Endothelial cell of umbilical vein (primary cell): ENCODE results near the gene ZNF488. TPM values are rescaled to one million over a fixed set of nuclear protein-coding genes. Genes with fewer than 3 reads are reported as not detected.

Experiments used
- BruUV-seq: library from RNA; stranded (reverse); fragments of 400-500 nt; replicated peaks from 2 replicates; lab custom pipeline; 2021; lab: Mats Ljungman, UMichigan
- CTCF ChIA-PET: fragments of 300-600, 350-600 bp; sonication (Branson Sonifier 250); formaldehyde crosslinking; loops from one replicate; lab custom pipeline; 2021; ENCODE audit warnings: antibody characterized with exemption, inconsistent platforms; lab: Charles Lee
- POLR2A ChIA-PET: fragments of 300-600, 350-600 bp; sonication (Branson Sonifier 250); formaldehyde crosslinking; loops from one replicate; lab custom pipeline; 2021; ENCODE audit warnings: antibody characterized with exemption, inconsistent platforms; lab: Charles Lee
- DNase-seq: peaks from one replicate; pipeline ENCODE4 v3.0.0-alpha.2; 2011; ENCODE audit warnings: low read depth, low spot score
- FAIRE-seq: peaks from 2 replicates; lab custom pipeline; 2011; peaks lifted over from hg19 to GRCh38; lab: Jason Lieb, UNC
- H2AFZ ChIP-seq: 2 replicates; pipeline ENCODE4 v1.6.0; 2012; ENCODE audit warnings: low read depth, low read length, control low read depth, inconsistent platforms
- H3K27ac ChIP-seq: 2 replicates; pipeline ENCODE4 v1.5.1; 2011; ENCODE audit warnings: low read depth, mild to moderate bottlenecking, control low read depth, low read length, moderate library complexity; ENCODE audit not compliant: insufficient read depth
- H3K27me3 ChIP-seq, 2 experiments: 2 replicates each; pipeline versions ENCODE4 v1.6.0 to v1.6.1; 2011; ENCODE audit warnings: low read length in 2 of 2, mixed read lengths in 1 of 2; ENCODE audit not compliant: control insufficient read depth in 2 of 2, insufficient read depth in 2 of 2
- H3K36me3 ChIP-seq, 2 experiments: 2 replicates in 1 of 2; 3 replicates in 1 of 2; pipeline ENCODE4 v1.5.1; 2011; ENCODE audit warnings: low read length in 2 of 2, mild to moderate bottlenecking in 1 of 2, moderate library complexity in 1 of 2; ENCODE audit not compliant: control insufficient read depth in 2 of 2, insufficient read depth in 2 of 2; ENCODE audit errors: extremely low read depth in 1 of 2
- H3K4me1 ChIP-seq: 3 replicates; pipeline ENCODE4 v1.5.1; 2011; ENCODE audit warnings: mild to moderate bottlenecking, low read length; ENCODE audit not compliant: control insufficient read depth, insufficient read depth; ENCODE audit errors: extremely low read depth
- H3K4me2 ChIP-seq: 2 replicates; pipeline ENCODE4 v1.6.1; 2011; ENCODE audit warnings: low read length, control low read depth, mixed read lengths; ENCODE audit not compliant: insufficient read depth
- H3K4me3 ChIP-seq, 3 experiments: fragments of 200-600 bp in 1 of 3; sonication (generic), shearing (Covaris generic) in 1 of 3; replicated peaks in 1 of 3; 2 replicates each; pipeline ENCODE4 v1.5.1; 2011 to 2016; ENCODE audit warnings: control low read depth in 3 of 3, low read length in 3 of 3, mild to moderate bottlenecking in 2 of 3, inconsistent platforms in 1 of 3, low read depth in 1 of 3, moderate library complexity in 1 of 3; ENCODE audit not compliant: insufficient read depth in 1 of 3
- H3K79me2 ChIP-seq: 2 replicates; pipeline ENCODE4 v1.6.0; 2012; ENCODE audit warnings: low read length, inconsistent platforms; ENCODE audit not compliant: control insufficient read depth, insufficient read depth
- H3K9ac ChIP-seq: replicated peaks from 2 replicates; pipeline ENCODE3; 2011; ENCODE audit warnings: low read length, control low read depth; ENCODE audit not compliant: insufficient read depth; ENCODE audit errors: extremely low read depth
- H3K9me1 ChIP-seq: replicated peaks from 3 replicates; pipeline ENCODE4 v1.6.0; 2011; ENCODE audit warnings: mild to moderate bottlenecking, low read length; ENCODE audit not compliant: control insufficient read depth, insufficient read depth; ENCODE audit errors: extremely low read depth
- H3K9me3 ChIP-seq: replicated peaks from 2 replicates; pipeline ENCODE4 v1.5.1; 2012; ENCODE audit warnings: low read length, inconsistent platforms; ENCODE audit not compliant: control insufficient read depth, insufficient read depth
- H4K20me1 ChIP-seq: replicated peaks from 2 replicates; pipeline ENCODE3; 2011; ENCODE audit warnings: mild to moderate bottlenecking, low read length; ENCODE audit not compliant: control insufficient read depth, insufficient read depth; ENCODE audit errors: extremely low read depth
- EZH2 ChIP-seq: IDR thresholded peaks from 2 replicates; pipeline ENCODE4 v1.6.1; 2012; ENCODE audit warnings: borderline replicate concordance, low read depth, mild to moderate bottlenecking, moderate library complexity, low read length, inconsistent platforms; ENCODE audit not compliant: severe bottlenecking
- FOS ChIP-seq: IDR thresholded peaks from 2 replicates; pipeline ENCODE4 v1.6.1; 2011; ENCODE audit warnings: mild to moderate bottlenecking, low read length, moderate library complexity, borderline replicate concordance; ENCODE audit not compliant: insufficient read depth
- GATA2 ChIP-seq: IDR thresholded peaks from 2 replicates; pipeline ENCODE4 v1.7.0; 2011; ENCODE audit warnings: low read depth, mild to moderate bottlenecking, moderate library complexity, mixed read lengths, low read length; ENCODE audit not compliant: insufficient read length, insufficient read depth
- JUN ChIP-seq: IDR thresholded peaks from 2 replicates; pipeline ENCODE4 v1.6.1; 2011; ENCODE audit warnings: borderline replicate concordance, low read depth; ENCODE audit not compliant: insufficient read length, insufficient read depth
- MYC ChIP-seq: IDR thresholded peaks from one replicate; pipeline ENCODE4 v1.6.1; 2011; ENCODE audit warnings: mild to moderate bottlenecking, low read depth, low read length
- POLR2A ChIP-seq: IDR thresholded peaks from 2 replicates; pipeline ENCODE4 v1.6.1; 2012; ENCODE audit warnings: low read depth, mild to moderate bottlenecking, control low read depth, low read length
- POLR2AphosphoS5 ChIP-seq: IDR thresholded peaks from 2 replicates; pipeline ENCODE4 v1.6.1; 2012; ENCODE audit warnings: low read depth, mild to moderate bottlenecking, control low read depth, low read length, moderate library complexity; ENCODE audit not compliant: insufficient read depth
- dilution Hi-C: fragments of 300-500 bp; cut with MboI; formaldehyde crosslinking; loops from one replicate; pipeline ENCODE4 v1.15.0; 2019; ENCODE audit warnings: low sequenced_read_pairs; ENCODE audit not compliant: extremely low pct_ligation_motif_present
- intact Hi-C: fragments of 100-400 bp; cut with micrococcal nuclease; formaldehyde crosslinking; loops from one replicate; pipeline ENCODE4 v1.10.0; 2022
- polyA plus RNA-seq, 4 experiments: library from polyadenylated mRNA; depleted of rRNA in 3 of 4; stranded (reverse) in 3 of 4; unstranded in 1 of 4; fragments of >200 nt; gene quantifications; 2 replicates each; pipeline versions ENCODE4 v1.2.1 to v1.2.3, GENCODE V29; 2011 to 2012; ENCODE audit warnings: missing spikeins in 1 of 4
- total RNA-seq: library from RNA; stranded (reverse); gene quantifications from 2 replicates; pipeline ENCODE4 v1.2.3, GENCODE V29; 2021
- TF ChIP-seq, protein P1 (sequence below), 2 donors: IDR thresholded peaks; 1 replicate in 1 of 2; 2 replicates in 1 of 2; pipeline ENCODE4 v1.5.1; 2011; ENCODE audit warnings: low read length in 2 of 2, mild to moderate bottlenecking in 2 of 2, moderate library complexity in 2 of 2, control low read depth in 1 of 2, inconsistent platforms in 1 of 2, low read depth in 1 of 2; ENCODE audit not compliant: insufficient read depth in 1 of 2; ENCODE audit errors: extremely low read depth in 1 of 2

ZNF488 gene
- total and polyA plus RNA-seq, 2 donors (not counting 3 experiments of a cell fraction or from before 2014, with no cell fraction given): 0.21 to 0.38 TPM

GRCh38 chr10:47410862-47411261 is 26.8 kb upstream of the ZNF488 start:
- ChIA-PET POLR2A (no interaction called here), CTCF (no interaction called here)
- H3K79me2 ChIP-seq: no peaks in the 10 kb centered on the region
- intact Hi-C loops (no loop called here), dilution Hi-C loops (no loop called here)
- no peaks in the 10 kb centered on the region for H3K36me3 ChIP-seq
- H3K4me1 ChIP-seq: peaks cover 15% of the 10 kb centered on the region
- no peaks in the 10 kb centered on the region for H4K20me1 ChIP-seq
- H3K9me3 ChIP-seq: no peaks in the 10 kb centered on the region
- no TSS peak for BruUV-seq
- H2AFZ ChIP-seq: no peak overlapping the region
- no peak overlapping the region for H3K4me2 ChIP-seq
- H3K9ac ChIP-seq: no peak overlapping the region
- H3K4me3 ChIP-seq: no peak overlapping the region
- no peak overlapping the region for H3K27ac ChIP-seq
- FAIRE-seq: no peak
- H3K9me1 ChIP-seq: no peaks in the 10 kb centered on the region
- no peak for DNase-seq
- no peak for TF ChIP-seq GATA2
- no peak for TF ChIP-seq MYC
- no peak for TF ChIP-seq POLR2AphosphoS5
- no peak for TF ChIP-seq POLR2A
- no peak for TF ChIP-seq EZH2
- TF ChIP-seq, protein P1, sequence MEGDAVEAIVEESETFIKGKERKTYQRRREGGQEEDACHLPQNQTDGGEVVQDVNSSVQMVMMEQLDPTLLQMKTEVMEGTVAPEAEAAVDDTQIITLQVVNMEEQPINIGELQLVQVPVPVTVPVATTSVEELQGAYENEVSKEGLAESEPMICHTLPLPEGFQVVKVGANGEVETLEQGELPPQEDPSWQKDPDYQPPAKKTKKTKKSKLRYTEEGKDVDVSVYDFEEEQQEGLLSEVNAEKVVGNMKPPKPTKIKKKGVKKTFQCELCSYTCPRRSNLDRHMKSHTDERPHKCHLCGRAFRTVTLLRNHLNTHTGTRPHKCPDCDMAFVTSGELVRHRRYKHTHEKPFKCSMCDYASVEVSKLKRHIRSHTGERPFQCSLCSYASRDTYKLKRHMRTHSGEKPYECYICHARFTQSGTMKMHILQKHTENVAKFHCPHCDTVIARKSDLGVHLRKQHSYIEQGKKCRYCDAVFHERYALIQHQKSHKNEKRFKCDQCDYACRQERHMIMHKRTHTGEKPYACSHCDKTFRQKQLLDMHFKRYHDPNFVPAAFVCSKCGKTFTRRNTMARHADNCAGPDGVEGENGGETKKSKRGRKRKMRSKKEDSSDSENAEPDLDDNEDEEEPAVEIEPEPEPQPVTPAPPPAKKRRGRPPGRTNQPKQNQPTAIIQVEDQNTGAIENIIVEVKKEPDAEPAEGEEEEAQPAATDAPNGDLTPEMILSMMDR (IDR thresholded peaks at IDR 0.05; ENCODE audit: extremely low read depth in 1 of 2, insufficient read depth in 1 of 2, low read depth in 1 of 2, low read length in 2 of 2): no peak
- TF ChIP-seq JUN: no peak
- no peak for TF ChIP-seq FOS
- H3K27me3 ChIP-seq: no peaks in the 10 kb centered on the region
